ENCODE results near the gene NOX3.

The NOX3 gene

GRCh38 chr6:155400654-155400965 lies 55.0 kb downstream of the NOX3 start:
- DNase-seq (ENCODE audit: low read depth in 1 of 2, low spot score in 1 of 2): no peak

- no peak for DNase-seq (ENCODE audit: low read depth in 1 of 2, low spot score in 1 of 2)
Measured at GRCh38 chr6:155399745-155400653, 55.6 kb downstream of the NOX3 start.

GRCh38 chr6:155399062-155399744 lies 56.4 kb downstream of the NOX3 start:
- no peak for DNase-seq (ENCODE audit: low read depth in 1 of 2, low spot score in 1 of 2)

GRCh38 chr6:155398701-155399061 lies 57.0 kb downstream of the NOX3 start:
- DNase-seq (ENCODE audit: low read depth in 1 of 2, low spot score in 1 of 2): no peak

- no peak for DNase-seq (ENCODE audit: low read depth in 1 of 2, low spot score in 1 of 2)
Measured at GRCh38 chr6:155398221-155398620, 57.4 kb downstream of the NOX3 start.

GRCh38 chr6:155397172-155397705 lies 58.4 kb downstream of the NOX3 start:
- no peak for DNase-seq (ENCODE audit: low read depth in 1 of 2, low spot score in 1 of 2)

- DNase-seq (ENCODE audit: low read depth in 1 of 2, low spot score in 1 of 2): no peak
Measured at GRCh38 chr6:155396605-155397004, 59.0 kb downstream of the NOX3 start.

- no peak for DNase-seq (ENCODE audit: low read depth in 1 of 2, low spot score in 1 of 2)
Measured at GRCh38 chr6:155395339-155395738, 60.3 kb downstream of the NOX3 start.

GRCh38 chr6:155389130-155389529 lies 66.5 kb downstream of the NOX3 start:
- DNase-seq (ENCODE audit: low read depth in 1 of 2, low spot score in 1 of 2): no peak

- DNase-seq (ENCODE audit: low read depth in 1 of 2, low spot score in 1 of 2): no peak
Measured at GRCh38 chr6:155388591-155388990, 67.0 kb downstream of the NOX3 start.

GRCh38 chr6:155387481-155387880 lies 68.2 kb downstream of the NOX3 start:
- no peak for DNase-seq (ENCODE audit: low read depth in 1 of 2, low spot score in 1 of 2)

- no peak for DNase-seq (ENCODE audit: low read depth in 1 of 2, low spot score in 1 of 2)
Measured at GRCh38 chr6:155384321-155384952, 71.2 kb downstream of the NOX3 start.

- no peak for DNase-seq (ENCODE audit: low read depth in 1 of 2, low spot score in 1 of 2)
Measured at GRCh38 chr6:155383913-155384312, 71.7 kb downstream of the NOX3 start.

- no peak for DNase-seq (ENCODE audit: low read depth in 1 of 2, low spot score in 1 of 2)
Measured at GRCh38 chr6:155382338-155382685, 73.3 kb downstream of the NOX3 start.

- DNase-seq (ENCODE audit: low read depth in 1 of 2, low spot score in 1 of 2): no peak
Measured at GRCh38 chr6:155381673-155382337, 73.8 kb downstream of the NOX3 start.

GRCh38 chr6:155380666-155381332 lies 74.8 kb downstream of the NOX3 start:
- DNase-seq (ENCODE audit: low read depth in 1 of 2, low spot score in 1 of 2): no peak

- DNase-seq (ENCODE audit: low read depth in 1 of 2, low spot score in 1 of 2): no peak
Measured at GRCh38 chr6:155378724-155379123, 76.9 kb downstream of the NOX3 start.

GRCh38 chr6:155378276-155378675 lies 77.4 kb downstream of the NOX3 start:
- DNase-seq (ENCODE audit: low read depth in 1 of 2, low spot score in 1 of 2): no peak

- DNase-seq (ENCODE audit: low read depth in 1 of 2, low spot score in 1 of 2): no peak
Measured at GRCh38 chr6:155377061-155377460, 78.6 kb downstream of the NOX3 start.

GRCh38 chr6:155375801-155376200 lies 79.8 kb downstream of the NOX3 start:
- no peak for DNase-seq (ENCODE audit: low read depth in 1 of 2, low spot score in 1 of 2)

- DNase-seq (ENCODE audit: low read depth in 1 of 2, low spot score in 1 of 2): no peak
Measured at GRCh38 chr6:155374681-155375080, 81.0 kb downstream of the NOX3 start.
